Iris pigment epithelial cell (primary cell): ENCODE results near the gene MRGPRX3.

ENCODE experiments used
- DNase-seq: peaks from one replicate; pipeline ENCODE4 v3.0.0-alpha.2; 2011; ENCODE audit warnings: low read depth

The MRGPRX3 gene

DNA sequence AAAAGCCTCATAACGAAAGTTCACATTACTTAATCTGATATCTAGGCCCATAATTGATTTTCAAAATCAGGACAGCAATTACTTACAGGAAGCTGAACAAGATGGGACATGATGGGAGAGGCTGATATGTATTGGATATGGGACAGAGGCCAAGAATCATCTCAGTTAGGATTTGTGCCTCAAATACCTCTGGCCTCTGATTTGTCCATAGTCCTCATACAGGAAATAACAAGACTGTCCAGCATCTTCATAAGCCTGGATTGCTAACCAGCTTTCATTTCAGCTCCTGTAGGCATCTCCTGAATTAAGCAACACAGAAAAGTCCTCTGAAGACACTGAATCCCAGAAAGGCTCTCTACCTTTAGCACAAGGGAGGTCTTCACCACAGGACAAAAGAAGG is 36.0 kb downstream of the MRGPRX3 start:
- DNase-seq: no peak

DNA sequence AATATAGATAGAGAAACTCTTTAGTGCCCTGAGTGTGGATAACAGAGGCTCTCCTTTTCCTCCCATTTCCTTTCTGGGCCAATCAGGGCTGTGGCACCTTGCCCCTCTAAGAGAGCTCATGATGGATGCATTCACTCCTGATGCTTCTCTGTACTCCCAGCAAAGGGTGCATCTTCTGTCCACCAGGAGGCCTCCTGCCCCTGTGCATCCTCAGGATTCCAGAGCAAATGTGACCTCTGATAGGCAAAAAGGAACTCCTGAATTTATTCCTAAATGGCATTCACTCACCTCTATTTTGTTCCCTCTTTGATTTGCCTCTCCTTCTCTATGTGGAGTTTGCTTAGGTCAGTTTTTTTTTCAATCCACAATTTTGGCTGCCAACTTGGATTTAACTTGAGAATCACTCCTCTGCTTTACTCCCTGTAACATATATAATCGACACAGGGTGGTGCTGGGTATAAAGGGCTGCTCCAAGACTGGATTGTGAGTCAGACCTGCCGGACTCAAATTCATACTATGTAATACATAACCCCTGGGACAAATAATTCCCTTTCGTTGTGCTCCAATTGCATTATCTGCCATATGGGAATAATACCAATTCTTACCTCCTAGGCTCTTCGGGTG is 39.1 kb downstream of the MRGPRX3 start:
- peak; percentile 27 for DNase-seq

GRCh38 chr11:18172666-18173065 is 40.3 kb downstream of the MRGPRX3 start, which contains the start of gene MRGPRX4:
Gene MRGPRX4 (plus strand): TSS chr11:18172837. CDS start chr11:18173257, 420 bp downstream.
- no peak for DNase-seq

- DNase-seq: no peak
These were observed 41.0 kb downstream of the MRGPRX3 start for GRCh38 chr11:18173225-18173866.
